B cell (primary cell): ENCODE measurements around the gene ARV1. TPM values are rescaled to one million over a fixed set of nuclear protein-coding genes. Genes with fewer than 3 reads are reported as not detected.
"Not testable (repeated sequence)": the region's sequence is repeated elsewhere in the genome, so short reads cannot be mapped to it uniquely, and the experiment has no call there.

Source experiments
- ATAC-seq: fragments of 200-7000 bp; cut with Tn5 transposase; one replicate; pipeline ENCODE4 v1.10.0; 2021; ENCODE audit warnings: low read depth, mild to moderate bottlenecking, moderate number of reproducible peaks, moderate library complexity
- CTCF ChIA-PET: fragments of 350-600 bp; sonication (Branson Sonifier 250); formaldehyde crosslinking; loops from one replicate; lab custom pipeline; 2021; ENCODE audit warnings: antibody characterized with exemption, inconsistent platforms; lab: Charles Lee
- POLR2A ChIA-PET: fragments of 350-600 bp; sonication (Branson Sonifier 250); formaldehyde crosslinking; loops from one replicate; lab custom pipeline; 2021; ENCODE audit warnings: antibody characterized with exemption; lab: Charles Lee
- DNase-seq: peaks from one replicate; pipeline ENCODE4 v3.0.0; 2013
- H2AFZ ChIP-seq: 2 replicates; pipeline ENCODE4 v1.6.1; 2012; ENCODE audit warnings: mild to moderate bottlenecking, low read depth, low read length; ENCODE audit not compliant: insufficient read depth, poor library complexity, severe bottlenecking
- H3K27ac ChIP-seq, 2 donors: 1 replicate in 1 of 2; 2 replicates in 1 of 2; pipeline ENCODE4 v1.5.1; 2012 to 2013; ENCODE audit warnings: low read length in 2 of 2, mild to moderate bottlenecking in 2 of 2, moderate library complexity in 1 of 2
- H3K27me3 ChIP-seq, 4 experiments: fragments of 200-600 bp in 1 of 4; sonication (generic) in 1 of 4; replicated peaks in 1 of 4; 1 replicate in 2 of 4; 2 replicates in 2 of 4; pipeline versions ENCODE4 v1.6.1 to v1.7.0; 2013 to 2016; ENCODE audit warnings: low read length in 3 of 4, mild to moderate bottlenecking in 2 of 4, mixed read lengths in 1 of 4, moderate library complexity in 1 of 4; ENCODE audit not compliant: insufficient read depth in 4 of 4, control insufficient read depth in 3 of 4; ENCODE audit errors: control extremely low read depth in 1 of 4
- H3K36me3 ChIP-seq, 2 experiments: replicated peaks in 1 of 2; 1 replicate in 1 of 2; 2 replicates in 1 of 2; pipeline versions ENCODE4 v1.6.1 to v1.7.1; 2013; ENCODE audit warnings: low read length in 1 of 2; ENCODE audit not compliant: insufficient read depth in 2 of 2, control insufficient read depth in 1 of 2; ENCODE audit errors: control extremely low read depth in 1 of 2, extremely low read depth in 1 of 2
- H3K4me1 ChIP-seq, 2 donors: fragments of 200-600 bp in 1 of 2; sonication (generic) in 1 of 2; 1 replicate in 1 of 2; 2 replicates in 1 of 2; pipeline versions ENCODE4 v1.5.1 to v1.6.1; 2013 to 2017; ENCODE audit warnings: low read length in 2 of 2; ENCODE audit not compliant: control insufficient read depth in 2 of 2, insufficient read depth in 2 of 2
- H3K4me2 ChIP-seq: replicated peaks from 2 replicates; pipeline ENCODE3; 2012; ENCODE audit warnings: mild to moderate bottlenecking, low read depth, low read length; ENCODE audit not compliant: poor library complexity, severe bottlenecking
- H3K4me3 ChIP-seq, 5 experiments: fragments of 200-600 bp in 1 of 5; sonication (generic) in 1 of 5; 1 replicate in 3 of 5; 2 replicates in 2 of 5; pipeline versions ENCODE4 v1.5.1 to v1.7.0; 2011 to 2016; ENCODE audit warnings: low read length in 4 of 5, mild to moderate bottlenecking in 4 of 5, low read depth in 2 of 5, control low read depth in 1 of 5, moderate library complexity in 1 of 5; ENCODE audit not compliant: insufficient read depth in 1 of 5; ENCODE audit errors: control extremely low read depth in 1 of 5, extremely low read depth in 1 of 5
- H3K79me2 ChIP-seq: fragments of 200-600 bp; sonication (generic); one replicate; pipeline ENCODE4 v1.6.0; 2016; ENCODE audit warnings: low read length; ENCODE audit not compliant: control insufficient read depth, insufficient read depth
- H3K9ac ChIP-seq: fragments of 200-600 bp; sonication (generic); 2 replicates; pipeline ENCODE4 v1.6.1; 2017; ENCODE audit warnings: mild to moderate bottlenecking, low read length, moderate library complexity
- H3K9me3 ChIP-seq, 3 donors: one replicate each; pipeline versions ENCODE4 v1.6.1 to v1.7.1; 2013; ENCODE audit warnings: low read length in 2 of 3; ENCODE audit not compliant: control insufficient read depth in 2 of 3, insufficient read depth in 1 of 3; ENCODE audit errors: control extremely low read depth in 1 of 3
- H4K20me1 ChIP-seq: 2 replicates; pipeline ENCODE4 v1.6.0; 2012; ENCODE audit warnings: mild to moderate bottlenecking, low read length; ENCODE audit not compliant: insufficient read depth, control insufficient read depth, poor library complexity, severe bottlenecking
- H3K27ac Mint-ChIP-seq: one replicate; pipeline ENCODE4 v1.8.0; 2021; ENCODE audit warnings: mixed read lengths
- H3K27me3 Mint-ChIP-seq: one replicate; pipeline ENCODE4 v1.8.0; 2021; ENCODE audit warnings: mixed read lengths
- H3K4me1 Mint-ChIP-seq: one replicate; pipeline ENCODE4 v1.8.0; 2021; ENCODE audit warnings: mixed read lengths
- H3K4me3 Mint-ChIP-seq: one replicate; pipeline ENCODE4 v1.8.0; 2021; ENCODE audit warnings: mixed read lengths
- H3K9me3 Mint-ChIP-seq: one replicate; pipeline ENCODE4 v1.8.0; 2022; ENCODE audit warnings: mixed read lengths; ENCODE audit not compliant: insufficient read depth
- EZH2 ChIP-seq: IDR thresholded peaks from 2 replicates; pipeline ENCODE4 v1.6.1; 2012; ENCODE audit warnings: borderline replicate concordance, low read depth, mild to moderate bottlenecking, moderate library complexity, low read length; ENCODE audit not compliant: insufficient read depth, poor library complexity, severe bottlenecking
- WGBS: methylation state at CpG from one replicate; pipeline ENCODE4 v1.1.5; 2013; ENCODE audit warnings: missing lambda C conversion rate; ENCODE audit not compliant: insufficient coverage; 5-methylcytosine and 5-hydroxymethylcytosine counted together
- intact Hi-C: fragments of 100-400 bp; cut with micrococcal nuclease; formaldehyde crosslinking; loops from one replicate; pipeline ENCODE4 v1.10.0; 2022
- polyA plus RNA-seq: library from polyadenylated mRNA; depleted of rRNA; stranded (reverse); fragments of >200 nt; gene quantifications from 2 replicates; pipeline ENCODE4 v1.2.3, GENCODE V29; 2012
- total RNA-seq, 2 donors: library from RNA; stranded (reverse); fragments of 120-200 nt in 1 of 2; gene quantifications; 1 replicate in 1 of 2; 2 replicates in 1 of 2; pipeline versions ENCODE4 v1.2.3 to v1.2.4, GENCODE V29; 2013 to 2022
- TF ChIP-seq, protein P1 (sequence below): fragments of 200-600 bp; IDR thresholded peaks from one replicate; pipeline ENCODE4 v1.8.0; 2022; ENCODE audit warnings: antibody characterized with exemption, mild to moderate bottlenecking

The ARV1 gene
- total and polyA plus RNA-seq, 2 donors (not counting 1 experiment from before 2014, with no cell fraction given) = 10.7 to 11.6 TPM

DNA sequence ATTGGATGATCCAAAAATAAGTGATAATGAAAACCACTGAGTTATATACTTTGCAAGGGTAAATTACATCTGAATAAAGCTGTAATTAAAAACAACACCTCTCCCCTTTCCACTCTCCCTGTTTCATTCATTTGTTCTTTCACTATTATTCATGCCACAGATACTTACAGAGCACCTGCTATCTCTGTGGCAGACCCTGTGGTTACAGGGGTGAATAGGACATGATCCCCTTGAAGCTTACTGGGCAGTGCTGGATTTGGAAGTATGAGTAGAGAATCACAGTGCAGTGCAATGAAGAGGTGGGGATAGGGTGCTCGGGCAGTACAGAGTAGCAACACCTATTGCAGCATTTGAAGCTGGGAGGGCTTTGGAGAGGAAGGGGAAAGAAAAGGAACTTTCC lies 21.7 kb downstream of the ARV1 start:
- no peak overlapping the region for H3K4me3 Mint-ChIP-seq
- H3K27me3 Mint-ChIP-seq = no peaks in the 10 kb centered on the region
- H3K9ac ChIP-seq = no peak overlapping the region
- ATAC-seq (no peak), DNase-seq (no peak)
- H3K27me3 ChIP-seq = no peaks in the 10 kb centered on the region
- no peak overlapping the region for H3K27ac Mint-ChIP-seq
- no peaks in the 10 kb centered on the region for H3K4me1 ChIP-seq
- H3K4me2 ChIP-seq = no peak overlapping the region
- no peak overlapping the region for H3K27ac ChIP-seq
- H3K9me3 Mint-ChIP-seq = peaks cover 23% of the 10 kb centered on the region
- no peak overlapping the region for H2AFZ ChIP-seq
- H3K4me3 ChIP-seq = no peak overlapping the region
- intact Hi-C loops = no loop called here
- CTCF ChIA-PET = interaction anchor here (0.6 kb wide), 1 partner anchor 189 kb away, joined by 4 read pairs; no protein-coding TSS in a partner anchor
- H3K4me1 Mint-ChIP-seq = no peaks in the 10 kb centered on the region
- POLR2A ChIA-PET = no interaction called here
- TF ChIP-seq EZH2 = no peak
- peaks cover 2 to 56% of the 10 kb centered on the region in 2 experiments for H3K36me3 ChIP-seq
- 100% methylated on average over 1 of the region's 1 CpG for WGBS
- H3K79me2 ChIP-seq = no peaks in the 10 kb centered on the region
- H4K20me1 ChIP-seq = no peaks in the 10 kb centered on the region
- peaks cover 0 to 12% (median 11%) of the 10 kb centered on the region in 3 donors for H3K9me3 ChIP-seq

DNA sequence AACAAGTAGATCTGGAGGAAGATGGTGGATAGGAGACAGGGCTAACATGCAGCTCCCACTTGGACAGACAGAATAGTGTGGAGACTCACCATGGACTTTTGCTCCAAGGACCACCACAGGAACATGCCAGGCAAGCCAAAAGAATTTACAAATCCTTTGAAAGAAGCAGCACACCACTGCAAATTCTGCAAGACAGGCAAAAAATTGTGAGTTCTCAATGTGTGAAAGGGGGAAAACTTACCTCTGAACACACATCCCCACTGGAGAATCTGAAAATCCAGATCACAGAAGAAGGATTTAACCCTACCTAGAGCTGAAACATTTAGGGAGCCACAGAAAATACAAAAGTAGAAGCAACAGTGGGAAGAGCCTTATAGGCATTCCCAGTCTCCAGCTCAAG lies 23.0 kb downstream of the ARV1 start:
- ATAC-seq = no peak
- no peaks in the 10 kb centered on the region for H3K27me3 Mint-ChIP-seq
- Histone ChIP-seq H3K27ac (no peak overlapping the region), H3K79me2 (no peaks in the 10 kb centered on the region), H3K4me3 (no peak overlapping the region), H3K9me3 (peaks cover 1 to 15% (median 11%) of the 10 kb centered on the region in 3 donors), H3K4me2 (no peak overlapping the region), H4K20me1 (no peaks in the 10 kb centered on the region), H3K36me3 (peaks cover 2 to 44% of the 10 kb centered on the region in 2 experiments), H2AFZ (no peak overlapping the region), H3K9ac (no peak overlapping the region), H3K4me1 (no peaks in the 10 kb centered on the region), H3K27me3 (no peaks in the 10 kb centered on the region)
- ChIA-PET CTCF (no interaction called here), POLR2A (no interaction called here)
- intact Hi-C loops = no loop called here
- no peak for TF ChIP-seq EZH2
- TF ChIP-seq, protein P1, sequence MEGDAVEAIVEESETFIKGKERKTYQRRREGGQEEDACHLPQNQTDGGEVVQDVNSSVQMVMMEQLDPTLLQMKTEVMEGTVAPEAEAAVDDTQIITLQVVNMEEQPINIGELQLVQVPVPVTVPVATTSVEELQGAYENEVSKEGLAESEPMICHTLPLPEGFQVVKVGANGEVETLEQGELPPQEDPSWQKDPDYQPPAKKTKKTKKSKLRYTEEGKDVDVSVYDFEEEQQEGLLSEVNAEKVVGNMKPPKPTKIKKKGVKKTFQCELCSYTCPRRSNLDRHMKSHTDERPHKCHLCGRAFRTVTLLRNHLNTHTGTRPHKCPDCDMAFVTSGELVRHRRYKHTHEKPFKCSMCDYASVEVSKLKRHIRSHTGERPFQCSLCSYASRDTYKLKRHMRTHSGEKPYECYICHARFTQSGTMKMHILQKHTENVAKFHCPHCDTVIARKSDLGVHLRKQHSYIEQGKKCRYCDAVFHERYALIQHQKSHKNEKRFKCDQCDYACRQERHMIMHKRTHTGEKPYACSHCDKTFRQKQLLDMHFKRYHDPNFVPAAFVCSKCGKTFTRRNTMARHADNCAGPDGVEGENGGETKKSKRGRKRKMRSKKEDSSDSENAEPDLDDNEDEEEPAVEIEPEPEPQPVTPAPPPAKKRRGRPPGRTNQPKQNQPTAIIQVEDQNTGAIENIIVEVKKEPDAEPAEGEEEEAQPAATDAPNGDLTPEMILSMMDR = no peak
- H3K27ac Mint-ChIP-seq = no peak overlapping the region
- H3K4me1 Mint-ChIP-seq = no peaks in the 10 kb centered on the region
- H3K9me3 Mint-ChIP-seq = peaks cover 29% of the 10 kb centered on the region
- H3K4me3 Mint-ChIP-seq = no peak overlapping the region
- no peak for DNase-seq

- POLR2A ChIA-PET, H3K4me3 Mint-ChIP-seq, H3K4me1 ChIP-seq, DNase-seq, H3K36me3 ChIP-seq, H2AFZ ChIP-seq, H3K79me2 ChIP-seq, H3K27me3 ChIP-seq, intact Hi-C loops, H3K27ac Mint-ChIP-seq, H4K20me1 ChIP-seq, CTCF ChIA-PET, ATAC-seq, H3K4me3 ChIP-seq, H3K27me3 Mint-ChIP-seq, H3K4me1 Mint-ChIP-seq, H3K4me2 ChIP-seq, H3K27ac ChIP-seq, H3K9ac ChIP-seq: not testable (repeated sequence)
- 40% methylated on average over 1 of the region's 1 CpG for WGBS
- peaks cover 32% of the 10 kb centered on the region for H3K9me3 Mint-ChIP-seq
- peaks cover 1 to 18% (median 8%) of the 10 kb centered on the region in 3 donors for H3K9me3 ChIP-seq
Measured at GRCh38 chr1:231007535-231007934, 28.6 kb downstream of the ARV1 start.
